Adrenal gland (tissue), 5 donors: Measurements from ENCODE around the gene NPAS3.

Experiments used
- POLR2A ChIP-seq, 2 donors: fragments of 450-650 bp; IDR thresholded peaks; one replicate each; pipeline ENCODE4 v1.6.1; 2017; ENCODE audit warnings: antibody characterized with exemption in 2 of 2, mild to moderate bottlenecking in 2 of 2, moderate library complexity in 1 of 2
- TF ChIP-seq, protein P1 (sequence below), 6 experiments: fragments of 450-650 bp in 4 of 6; fragments of 200-600 bp in 2 of 6; sonication (generic) in 1 of 6; IDR thresholded peaks; 1 replicate in 5 of 6; 2 replicates in 1 of 6; pipeline versions ENCODE4 v1.5.1 to v1.8.0; 2016 to 2021; ENCODE audit warnings: antibody characterized with exemption in 6 of 6, mild to moderate bottlenecking in 2 of 6, moderate library complexity in 1 of 6
- donor health status: DM: no; HTN: no; CAD: no.

GRCh38 chr14:32896979-32897697 lies 41.5 kb upstream of the NPAS3 start:
- TF ChIP-seq, protein P1, sequence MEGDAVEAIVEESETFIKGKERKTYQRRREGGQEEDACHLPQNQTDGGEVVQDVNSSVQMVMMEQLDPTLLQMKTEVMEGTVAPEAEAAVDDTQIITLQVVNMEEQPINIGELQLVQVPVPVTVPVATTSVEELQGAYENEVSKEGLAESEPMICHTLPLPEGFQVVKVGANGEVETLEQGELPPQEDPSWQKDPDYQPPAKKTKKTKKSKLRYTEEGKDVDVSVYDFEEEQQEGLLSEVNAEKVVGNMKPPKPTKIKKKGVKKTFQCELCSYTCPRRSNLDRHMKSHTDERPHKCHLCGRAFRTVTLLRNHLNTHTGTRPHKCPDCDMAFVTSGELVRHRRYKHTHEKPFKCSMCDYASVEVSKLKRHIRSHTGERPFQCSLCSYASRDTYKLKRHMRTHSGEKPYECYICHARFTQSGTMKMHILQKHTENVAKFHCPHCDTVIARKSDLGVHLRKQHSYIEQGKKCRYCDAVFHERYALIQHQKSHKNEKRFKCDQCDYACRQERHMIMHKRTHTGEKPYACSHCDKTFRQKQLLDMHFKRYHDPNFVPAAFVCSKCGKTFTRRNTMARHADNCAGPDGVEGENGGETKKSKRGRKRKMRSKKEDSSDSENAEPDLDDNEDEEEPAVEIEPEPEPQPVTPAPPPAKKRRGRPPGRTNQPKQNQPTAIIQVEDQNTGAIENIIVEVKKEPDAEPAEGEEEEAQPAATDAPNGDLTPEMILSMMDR (IDR thresholded peaks at IDR 0.05), result no peak
- no peak for TF ChIP-seq POLR2A (IDR thresholded peaks at IDR 0.05)
